Activated CD8-positive, alpha-beta memory T cell treated with anti-CD3 and anti-CD28 coated beads, Interleukin-2, amount 10 ng/mL, durations not matched to agents 7 days and 5 days (primary cell): ENCODE measurements around the gene KRT32. TPM values are rescaled to one million over a fixed set of nuclear protein-coding genes. Genes with fewer than 3 reads are reported as not detected.
"Not testable (repeated sequence)": the region's sequence is repeated elsewhere in the genome, so short reads cannot be mapped to it uniquely, and the experiment has no call there.

ENCODE experiments used
- ATAC-seq: fragments of 150-1000 bp; cut with Tn5 transposase; one replicate; pipeline ENCODE4 v1.10.0; 2021; ENCODE audit warnings: moderate library complexity
- CTCF ChIA-PET: fragments of 350-600 bp; sonication (Branson Sonifier 250); formaldehyde crosslinking; loops from one replicate; lab custom pipeline; 2021; ENCODE audit warnings: antibody characterized with exemption; lab: Charles Lee
- DNase-seq: peaks from one replicate; pipeline ENCODE4 v3.0.0-alpha.2; 2020
- H3K27ac Mint-ChIP-seq: one replicate; pipeline ENCODE4 v1.8.0; 2021; ENCODE audit warnings: mild to moderate bottlenecking, mixed read lengths
- H3K27me3 Mint-ChIP-seq: one replicate; pipeline ENCODE4 v1.8.0; 2021; ENCODE audit warnings: mixed read lengths
- H3K36me3 Mint-ChIP-seq: one replicate; pipeline ENCODE4 v1.8.0; 2021; ENCODE audit warnings: mild to moderate bottlenecking, mixed read lengths
- H3K4me1 Mint-ChIP-seq: one replicate; pipeline ENCODE4 v1.8.0; 2021; ENCODE audit warnings: mixed read lengths
- H3K4me3 Mint-ChIP-seq: one replicate; pipeline ENCODE4 v1.8.0; 2021; ENCODE audit warnings: mild to moderate bottlenecking, moderate library complexity, mixed read lengths
- H3K9me3 Mint-ChIP-seq: one replicate; pipeline ENCODE4 v1.8.0; 2022; ENCODE audit warnings: low read depth, mixed read lengths
- total RNA-seq, 2 experiments: library from RNA; stranded (reverse); gene quantifications; one replicate each; pipeline ENCODE4 v1.2.3, GENCODE V29; 2021

Gene KRT32
- total RNA-seq, 2 experiments from 2014 or later: not detected

DNA sequence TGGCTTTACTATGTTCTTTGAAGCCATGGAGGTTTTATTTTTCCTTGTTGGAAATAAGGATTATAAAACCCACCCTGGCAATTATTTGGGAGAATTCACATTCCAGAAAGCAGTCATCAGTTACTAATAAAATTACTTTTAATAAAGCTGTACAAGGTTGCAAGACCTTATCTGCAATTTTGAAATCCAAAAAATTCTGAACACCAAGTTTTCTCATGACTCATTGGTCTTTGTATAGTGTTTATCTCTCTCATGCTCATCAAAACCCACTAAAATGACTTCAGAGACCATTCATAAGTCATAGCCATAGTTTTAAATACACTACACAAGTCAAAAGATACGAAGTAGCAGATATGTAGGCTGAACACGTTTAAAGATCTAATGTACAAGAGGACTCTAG, 20.4 kb downstream of the KRT32 start:
- Mint-ChIP-seq H3K4me3 (no peak overlapping the region), H3K36me3 (no peaks in the 10 kb centered on the region), H3K27me3 (peaks cover 28% of the 10 kb centered on the region), H3K27ac (no peak overlapping the region), H3K4me1 (no peaks in the 10 kb centered on the region), H3K9me3 (no peaks in the 10 kb centered on the region)
- CTCF ChIA-PET: no interaction called here
- no peak for ATAC-seq
- DNase-seq: no peak

- Mint-ChIP-seq H3K9me3 (no peaks in the 10 kb centered on the region), H3K27me3 (peaks cover 27% of the 10 kb centered on the region), H3K36me3 (no peaks in the 10 kb centered on the region), H3K4me1 (no peaks in the 10 kb centered on the region), H3K4me3 (no peak overlapping the region), H3K27ac (no peak overlapping the region)
- DNase-seq: no peak
- no peak for ATAC-seq
- CTCF ChIA-PET: no interaction called here
Measured at GRCh38 chr17:41444640-41445039, 22.5 kb downstream of the KRT32 start.

DNA sequence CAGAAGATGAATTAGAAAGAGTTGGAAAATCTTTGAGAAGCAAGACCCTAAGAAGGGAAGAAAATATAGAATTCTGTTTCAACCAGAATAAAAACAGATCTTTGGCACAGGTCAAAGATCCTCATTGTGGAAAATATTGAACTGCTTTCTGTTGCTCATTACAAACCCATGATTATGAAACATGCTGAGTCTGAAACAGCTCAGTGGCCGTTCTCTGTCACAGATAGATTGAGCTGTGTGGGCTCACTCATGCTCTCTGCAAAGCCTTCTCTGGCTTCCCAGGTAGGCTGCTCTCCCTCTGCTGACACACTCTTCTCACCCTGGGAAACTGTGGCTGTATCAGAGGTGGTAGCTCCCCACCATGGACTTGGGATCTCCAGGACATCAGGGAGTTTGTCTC, 23.0 kb downstream of the KRT32 start:
- Mint-ChIP-seq H3K27ac (no peak overlapping the region), H3K36me3 (no peaks in the 10 kb centered on the region), H3K4me3 (no peak overlapping the region), H3K4me1 (no peaks in the 10 kb centered on the region), H3K27me3 (peaks cover 27% of the 10 kb centered on the region), H3K9me3 (no peaks in the 10 kb centered on the region)
- DNase-seq (no peak), ATAC-seq (no peak)
- CTCF ChIA-PET: no interaction called here

DNA sequence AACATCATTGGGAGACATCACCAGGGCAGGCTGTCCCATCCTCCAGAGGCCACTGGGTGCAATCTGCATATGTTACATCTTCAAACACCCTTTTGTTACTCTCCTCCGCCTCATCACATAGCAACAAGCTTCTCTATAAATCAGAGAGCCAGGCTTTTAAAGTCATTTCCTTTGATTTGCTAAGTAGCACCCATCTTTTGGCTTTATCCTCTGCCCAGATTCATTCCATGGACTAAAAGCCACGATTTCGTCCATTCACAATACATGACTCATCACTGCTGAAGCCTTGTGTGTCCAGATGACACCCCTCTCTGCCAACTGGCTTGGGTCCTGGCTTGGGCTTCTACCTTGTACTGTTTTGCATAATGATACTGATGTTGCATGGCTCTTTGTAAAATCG, 24.4 kb downstream of the KRT32 start:
- ATAC-seq: no peak
- peaks cover 27% of the 10 kb centered on the region for H3K27me3 Mint-ChIP-seq
- H3K36me3 Mint-ChIP-seq: no peaks in the 10 kb centered on the region
- no peak for DNase-seq
- H3K27ac Mint-ChIP-seq: no peak overlapping the region
- CTCF ChIA-PET: no interaction called here
- H3K4me3 Mint-ChIP-seq: no peak overlapping the region
- no peaks in the 10 kb centered on the region for H3K9me3 Mint-ChIP-seq
- no peaks in the 10 kb centered on the region for H3K4me1 Mint-ChIP-seq

DNA sequence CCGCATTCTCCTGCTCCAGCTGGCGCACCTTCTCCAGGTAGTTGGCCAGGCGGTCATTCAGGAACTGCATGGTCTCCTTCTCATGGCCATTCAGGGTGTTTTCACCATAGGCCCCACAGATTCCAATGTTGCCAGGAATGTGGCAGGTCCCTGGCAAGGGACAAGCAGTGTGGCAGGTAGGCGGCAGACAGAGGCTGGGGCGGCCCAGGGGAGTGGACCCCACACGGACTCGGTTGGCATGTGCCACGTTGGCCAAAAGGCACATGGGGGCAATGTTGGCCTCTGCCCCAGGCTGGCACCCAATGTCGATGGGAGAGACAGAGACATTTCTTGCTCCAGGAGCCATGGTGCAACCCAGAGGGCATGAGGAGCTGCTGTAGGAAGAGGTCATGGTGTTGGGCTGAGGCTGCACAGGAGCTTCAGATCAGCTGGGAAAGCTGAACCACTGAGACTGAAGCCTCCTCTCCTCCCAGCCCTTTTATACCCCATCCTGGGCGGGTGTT, 26.6 kb downstream of the KRT32 start, which contains the start of gene KRT38:
Gene KRT38 (minus strand): TSS at position 453 of the 503 bp plus-strand sequence. CDS start 62 bp downstream, at position 391.
- H3K9me3 Mint-ChIP-seq: no peaks in the 10 kb centered on the region
- no peak for DNase-seq
- CTCF ChIA-PET: no interaction called here
- no peak within 1 kb of the TSS for H3K4me3 Mint-ChIP-seq
- ATAC-seq: no peak
- H3K36me3 Mint-ChIP-seq: no peaks in the 10 kb centered on the region
- peaks cover 24% of the 10 kb centered on the region for H3K27me3 Mint-ChIP-seq
- no peak within 1 kb of the TSS for H3K27ac Mint-ChIP-seq
- H3K4me1 Mint-ChIP-seq: no peaks in the 10 kb centered on the region

DNA sequence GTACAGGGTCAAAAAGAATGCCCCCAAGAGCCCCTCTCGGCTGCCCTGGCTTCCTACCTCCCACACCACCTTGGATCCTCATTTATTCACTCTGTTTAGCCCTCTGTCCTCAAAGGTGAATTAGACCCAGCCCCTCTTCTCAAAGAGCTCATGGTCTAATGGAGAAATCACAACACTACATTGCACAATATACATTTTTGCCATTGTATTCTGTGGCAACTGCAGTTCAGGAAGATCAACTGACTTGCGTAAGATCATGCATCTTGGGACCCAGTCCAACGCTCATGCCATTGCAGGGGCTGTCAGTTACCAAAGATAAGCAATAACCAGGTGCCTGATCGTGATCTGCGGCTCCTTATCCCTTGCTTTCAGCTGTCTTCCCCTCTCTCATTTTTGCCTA, 27.8 kb downstream of the KRT32 start:
- CTCF ChIA-PET: interaction anchor here (0.7 kb wide), 1 partner anchor 438 kb away, joined by 3 read pairs; no protein-coding TSS in a partner anchor
- Mint-ChIP-seq H3K4me1 (no peaks in the 10 kb centered on the region), H3K9me3 (no peaks in the 10 kb centered on the region), H3K4me3 (no peak overlapping the region), H3K36me3 (no peaks in the 10 kb centered on the region), H3K27ac (no peak overlapping the region), H3K27me3 (peaks cover 24% of the 10 kb centered on the region)
- DNase-seq (no peak), ATAC-seq (no peak)

DNA sequence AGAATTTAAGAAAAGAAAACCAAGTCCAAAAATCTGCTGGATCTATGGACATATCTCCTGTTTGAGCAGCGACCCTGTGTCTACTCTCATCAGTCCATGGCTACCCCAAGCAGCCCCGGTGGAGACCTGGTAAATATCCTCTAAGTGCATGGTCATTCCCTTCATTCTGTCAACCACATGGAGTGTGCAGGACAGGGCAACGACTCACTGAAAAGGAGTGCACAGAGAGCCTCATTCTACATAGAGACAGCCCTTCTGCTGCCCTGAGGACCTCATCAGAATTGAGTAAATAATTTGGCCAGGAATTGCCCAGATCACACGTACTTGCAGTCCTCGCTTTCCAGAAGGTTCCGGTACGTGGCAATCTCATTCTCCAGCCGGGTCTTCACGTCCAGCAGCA, 29.4 kb downstream of the KRT32 start:
- peaks cover 16% of the 10 kb centered on the region for H3K27me3 Mint-ChIP-seq
- no peaks in the 10 kb centered on the region for H3K36me3 Mint-ChIP-seq
- no peaks in the 10 kb centered on the region for H3K4me1 Mint-ChIP-seq
- no peak overlapping the region for H3K27ac Mint-ChIP-seq
- no peak overlapping the region for H3K4me3 Mint-ChIP-seq
- CTCF ChIA-PET: no interaction called here
- no peak for DNase-seq
- H3K9me3 Mint-ChIP-seq: no peaks in the 10 kb centered on the region
- no peak for ATAC-seq

DNA sequence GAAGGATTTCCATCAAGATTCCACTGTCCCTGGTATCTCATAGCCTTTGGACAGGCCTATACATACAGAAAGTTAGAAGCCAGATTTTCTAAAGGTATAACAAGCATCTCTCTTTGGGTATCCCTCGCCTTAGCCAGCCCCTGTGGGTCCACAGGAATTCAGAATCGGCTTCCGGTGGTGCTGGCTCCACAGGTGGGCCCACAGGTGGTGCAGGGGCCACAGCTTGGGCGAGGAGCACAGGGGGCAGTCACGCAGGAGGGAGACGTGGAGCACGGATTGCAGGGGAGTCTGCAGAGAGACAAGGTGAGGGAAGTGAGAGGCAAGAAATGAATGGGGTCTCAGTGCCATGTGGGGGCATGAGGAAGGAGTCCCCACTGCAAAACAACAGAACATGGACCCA, 29.9 kb downstream of the KRT32 start:
- H3K36me3 Mint-ChIP-seq: no peaks in the 10 kb centered on the region
- DNase-seq (no peak), ATAC-seq (no peak)
- CTCF ChIA-PET: no interaction called here
- no peak overlapping the region for H3K4me3 Mint-ChIP-seq
- H3K27ac Mint-ChIP-seq: no peak overlapping the region
- H3K9me3 Mint-ChIP-seq: no peaks in the 10 kb centered on the region
- H3K27me3 Mint-ChIP-seq: peaks cover 13% of the 10 kb centered on the region
- no peaks in the 10 kb centered on the region for H3K4me1 Mint-ChIP-seq

- Mint-ChIP-seq H3K27me3 (peaks cover 6% of the 10 kb centered on the region), H3K27ac (no peak overlapping the region), H3K4me3 (no peak overlapping the region), H3K9me3 (no peaks in the 10 kb centered on the region), H3K36me3 (no peaks in the 10 kb centered on the region), H3K4me1 (no peaks in the 10 kb centered on the region)
- ATAC-seq (no peak), DNase-seq (no peak)
- CTCF ChIA-PET: interaction anchor here (1.0 kb wide), 1 partner anchor 104 kb away, joined by 4 read pairs; no protein-coding TSS in a partner anchor
Measured at GRCh38 chr17:41434415-41434814, 32.8 kb downstream of the KRT32 start.

DNA sequence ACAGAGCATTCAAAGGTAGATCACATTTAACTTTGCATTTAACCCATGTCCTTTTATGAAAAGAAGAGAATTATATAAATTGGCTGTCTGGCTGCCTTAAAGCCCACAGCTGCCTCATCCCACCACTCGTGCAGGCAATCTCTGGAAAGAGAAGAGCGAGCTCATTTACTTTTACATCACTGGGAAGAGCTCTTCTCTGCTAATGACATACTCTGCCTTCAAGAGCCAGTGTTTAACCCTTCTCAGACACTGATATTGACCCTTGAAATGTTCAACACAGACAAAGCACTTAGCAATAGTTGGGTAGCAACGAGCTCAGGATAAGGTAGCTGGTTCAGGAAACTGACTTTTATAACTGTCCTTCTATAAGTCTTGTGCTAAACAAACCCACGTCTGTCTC, 33.2 kb downstream of the KRT32 start:
- no peaks in the 10 kb centered on the region for H3K4me1 Mint-ChIP-seq
- H3K36me3 Mint-ChIP-seq: no peaks in the 10 kb centered on the region
- no peak overlapping the region for H3K27ac Mint-ChIP-seq
- H3K9me3 Mint-ChIP-seq: no peaks in the 10 kb centered on the region
- no peak overlapping the region for H3K4me3 Mint-ChIP-seq
- CTCF ChIA-PET: interaction anchor here (0.6 kb wide), 1 partner anchor 563 kb away, joined by 3 read pairs; no protein-coding TSS in a partner anchor
- ATAC-seq (no peak), DNase-seq (no peak)
- H3K27me3 Mint-ChIP-seq: peaks cover 6% of the 10 kb centered on the region

GRCh38 chr17:41433586-41433985, 33.6 kb downstream of the KRT32 start:
- H3K36me3 Mint-ChIP-seq: no peaks in the 10 kb centered on the region
- no peak for DNase-seq
- H3K27ac Mint-ChIP-seq: no peak overlapping the region
- no peak for ATAC-seq
- no peaks in the 10 kb centered on the region for H3K9me3 Mint-ChIP-seq
- no peak overlapping the region for H3K4me3 Mint-ChIP-seq
- H3K4me1 Mint-ChIP-seq: no peaks in the 10 kb centered on the region
- H3K27me3 Mint-ChIP-seq: peaks cover 10% of the 10 kb centered on the region
- CTCF ChIA-PET: interaction anchor here (0.6 kb wide), 1 partner anchor 563 kb away, joined by 3 read pairs; no protein-coding TSS in a partner anchor

- H3K9me3 Mint-ChIP-seq, H3K27me3 Mint-ChIP-seq, CTCF ChIA-PET, H3K4me1 Mint-ChIP-seq, H3K27ac Mint-ChIP-seq, DNase-seq, H3K4me3 Mint-ChIP-seq, ATAC-seq, H3K36me3 Mint-ChIP-seq: not testable (repeated sequence)
Measured at GRCh38 chr17:41430376-41430775, 36.8 kb downstream of the KRT32 start.

DNA sequence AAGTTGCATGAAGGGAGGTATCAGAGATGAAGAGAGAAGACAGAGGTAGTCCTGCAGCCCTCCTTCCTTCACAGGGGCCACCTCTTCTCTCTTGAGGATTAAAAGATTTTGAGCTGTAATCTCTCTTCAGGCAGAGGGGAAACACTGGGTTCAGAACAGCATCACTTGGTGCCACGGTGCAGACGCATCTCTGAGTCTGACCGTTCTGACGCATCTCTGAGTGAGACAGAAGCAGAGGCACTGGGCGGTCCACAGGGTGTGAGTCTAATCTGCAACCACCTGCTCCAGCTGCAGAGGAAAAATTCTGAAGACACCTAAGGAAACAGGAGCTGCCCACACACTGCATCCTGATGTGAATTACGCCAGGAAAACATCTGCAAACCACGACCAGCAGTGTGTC, 37.5 kb downstream of the KRT32 start:
- CTCF ChIA-PET: no interaction called here
- H3K9me3 Mint-ChIP-seq: no peaks in the 10 kb centered on the region
- no peak overlapping the region for H3K27ac Mint-ChIP-seq

GRCh38 chr17:41428591-41429291, 38.4 kb downstream of the KRT32 start:
- Mint-ChIP-seq H3K27me3 (peaks cover 10% of the 10 kb centered on the region), H3K4me3 (no peak overlapping the region), H3K36me3 (no peaks in the 10 kb centered on the region), H3K4me1 (no peaks in the 10 kb centered on the region), H3K27ac (no peak overlapping the region), H3K9me3 (no peaks in the 10 kb centered on the region)
- no peak for DNase-seq
- CTCF ChIA-PET: no interaction called here
- ATAC-seq: no peak

More for the DNA sequence above, 37.5 kb downstream of the KRT32 start:
- H3K27me3 Mint-ChIP-seq: peaks cover 10% of the 10 kb centered on the region
- no peaks in the 10 kb centered on the region for H3K4me1 Mint-ChIP-seq
- DNase-seq (no peak), ATAC-seq (no peak)
- H3K36me3 Mint-ChIP-seq: no peaks in the 10 kb centered on the region
- no peak overlapping the region for H3K4me3 Mint-ChIP-seq
